GM18951 (cell line): Measurements from ENCODE around the gene HPCAL1.

ENCODE experiments used
- POLR2A ChIP-seq: IDR thresholded peaks from 4 replicates; pipeline ENCODE4 v1.6.1; 2011; ENCODE audit warnings: mild to moderate bottlenecking; ENCODE audit not compliant: insufficient read length, insufficient read depth; ENCODE audit errors: extremely low read depth
- in situ Hi-C: fragments of 300-500 bp; cut with MboI; formaldehyde crosslinking; loops from one replicate; pipeline ENCODE4 v1.12.0; 2022; ENCODE audit warnings: low sequenced_read_pairs, mixed read lengths, inconsistent platforms; ENCODE audit not compliant: unreplicated experiment

Gene HPCAL1

DNA sequence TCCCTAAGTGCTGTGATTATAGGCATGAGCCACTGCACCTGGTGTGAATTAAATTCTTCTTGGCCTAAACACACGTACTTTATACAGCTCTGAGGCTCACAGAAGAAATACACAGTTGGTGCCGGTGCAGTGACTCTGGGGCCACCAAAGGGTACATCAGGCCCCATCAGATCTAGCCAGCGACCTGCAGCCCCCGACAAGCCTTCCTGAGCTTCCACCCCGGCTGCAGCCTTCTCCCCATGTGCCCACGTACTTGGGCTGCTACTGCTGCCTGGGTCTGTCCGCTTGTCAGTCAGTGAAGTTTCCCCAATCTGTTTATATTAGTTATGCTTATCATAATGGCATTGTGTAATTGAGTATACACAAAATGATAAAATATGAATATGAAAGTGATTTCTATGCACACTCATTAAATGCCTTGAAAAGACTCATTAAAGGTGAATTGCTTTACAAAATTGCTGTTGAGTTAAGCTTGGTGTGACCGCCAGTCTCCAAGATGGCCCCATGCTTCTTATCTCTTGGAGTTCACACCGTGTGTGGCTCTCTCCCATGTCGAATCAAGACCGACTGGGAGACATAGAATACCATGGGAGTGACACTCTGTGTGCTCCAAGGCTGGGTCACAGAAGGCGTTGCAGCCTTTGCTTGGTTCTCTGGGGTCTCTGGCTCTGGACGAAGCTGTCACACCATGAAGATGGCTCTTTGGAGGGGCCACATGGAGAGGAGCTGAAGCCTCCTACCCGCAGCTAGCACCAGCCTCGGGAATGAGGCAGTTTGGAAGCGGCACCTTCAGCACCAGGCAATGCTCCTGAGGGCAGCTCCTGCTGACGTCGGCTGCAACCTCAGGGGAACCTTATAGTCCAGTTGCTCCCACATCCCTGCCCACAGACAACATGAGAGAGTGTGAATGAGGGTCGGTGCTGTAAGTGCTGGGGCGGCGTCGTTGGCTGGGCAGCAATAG lies 29.2 kb upstream of the HPCAL1 start:
- TF ChIP-seq POLR2A = no peak
- in situ Hi-C loops = loop anchor here (10.0 kb wide), 1 partner anchor 161 kb away; no protein-coding TSS in a partner anchor

- in situ Hi-C loops = loop anchor here (10.0 kb wide), 1 partner anchor 160 kb away; no protein-coding TSS in a partner anchor
- no peak for TF ChIP-seq POLR2A
Measured at GRCh38 chr2:10274376-10274775, 28.3 kb upstream of the HPCAL1 start.

DNA sequence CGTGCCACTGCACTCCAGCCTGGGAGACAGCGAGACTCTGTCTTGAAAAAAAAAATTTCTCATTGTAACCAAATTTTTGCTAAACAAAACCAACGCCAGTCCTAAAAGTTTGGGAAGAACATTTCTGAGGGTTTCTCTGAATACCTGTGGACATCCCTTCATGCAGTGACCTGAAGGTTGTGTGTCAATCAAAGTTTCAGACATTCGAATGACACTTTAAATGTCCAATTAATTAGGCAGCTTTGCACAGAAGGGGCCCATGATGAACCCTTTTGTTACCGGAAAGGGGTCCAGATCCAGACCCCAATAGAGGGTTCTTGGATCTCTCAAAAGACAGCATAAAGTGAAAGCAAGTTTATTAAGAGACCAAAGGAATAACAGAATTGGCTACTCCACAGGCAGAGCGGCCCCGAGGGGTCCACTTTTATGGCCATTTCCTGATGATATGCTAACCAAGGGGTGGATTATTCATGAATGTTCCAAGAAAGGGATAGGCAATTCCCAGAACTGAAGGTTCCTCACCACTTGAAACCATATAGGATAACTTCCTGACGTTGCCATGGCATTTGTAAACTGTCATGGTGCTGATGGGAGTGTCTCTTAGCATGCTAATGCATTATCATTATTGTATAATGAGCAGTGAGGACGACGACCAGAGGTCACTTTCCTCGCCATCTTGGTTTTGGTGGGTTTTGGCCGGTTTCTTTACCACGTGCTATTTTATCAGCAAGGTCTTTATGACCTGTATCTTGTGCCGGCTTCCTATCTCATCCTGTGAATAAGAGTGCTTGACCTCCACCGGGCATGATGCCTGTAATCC lies 27.5 kb upstream of the HPCAL1 start:
- in situ Hi-C loops = loop anchor here (10.0 kb wide), 1 partner anchor 160 kb away; no protein-coding TSS in a partner anchor
- no peak for TF ChIP-seq POLR2A

DNA sequence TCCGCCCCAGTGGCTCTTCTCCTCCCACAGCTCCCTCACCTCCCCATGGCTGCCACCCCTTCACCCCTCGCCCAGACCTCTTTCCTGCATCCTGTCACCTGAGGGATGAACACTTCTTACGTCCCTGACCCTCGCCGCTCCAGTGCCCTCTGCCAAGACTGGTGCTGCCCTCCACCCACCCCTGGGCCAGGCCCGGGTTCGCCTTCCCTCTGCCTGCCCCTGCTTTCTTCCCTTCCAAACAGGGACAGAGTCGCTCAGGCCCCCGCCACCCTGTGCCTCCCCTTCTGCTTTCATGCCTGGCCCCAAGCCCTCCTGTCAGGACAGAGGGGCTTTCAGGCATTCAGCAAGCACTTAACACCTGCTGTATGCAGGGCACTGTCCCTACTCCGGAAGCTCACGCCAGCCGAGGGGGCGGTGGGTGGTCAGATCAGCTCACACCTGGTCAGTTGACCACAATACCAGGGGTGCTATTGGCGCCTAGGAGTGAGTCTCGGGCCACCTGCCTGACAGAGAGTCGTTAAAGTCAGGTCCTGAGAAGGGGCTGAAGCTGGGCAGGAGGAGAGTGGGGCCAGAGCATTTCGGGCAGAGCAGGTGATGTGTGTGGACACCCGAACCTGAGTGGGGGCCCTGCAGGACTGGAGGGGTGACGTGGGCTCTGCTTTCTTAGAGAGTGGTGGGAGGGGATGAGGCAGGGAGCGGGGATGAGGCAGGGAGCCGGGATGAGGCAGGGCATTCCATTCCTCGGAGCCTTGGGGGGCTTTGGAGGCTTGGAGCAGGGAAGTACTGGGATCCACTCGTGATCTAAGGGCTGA lies 26.0 kb upstream of the HPCAL1 start:
- no peak for TF ChIP-seq POLR2A
- in situ Hi-C loops = loop anchor here (10.0 kb wide), 1 partner anchor 158 kb away; no protein-coding TSS in a partner anchor

- in situ Hi-C loops = loop anchor here (10.0 kb wide), 1 partner anchor 157 kb away; no protein-coding TSS in a partner anchor
- no peak for TF ChIP-seq POLR2A
Measured at GRCh38 chr2:10277293-10278028, 25.2 kb upstream of the HPCAL1 start.

- in situ Hi-C loops = loop anchor here (10.0 kb wide), 1 partner anchor 157 kb away; no protein-coding TSS in a partner anchor
- TF ChIP-seq POLR2A = no peak
Measured at GRCh38 chr2:10278029-10278762, 24.5 kb upstream of the HPCAL1 start.

DNA sequence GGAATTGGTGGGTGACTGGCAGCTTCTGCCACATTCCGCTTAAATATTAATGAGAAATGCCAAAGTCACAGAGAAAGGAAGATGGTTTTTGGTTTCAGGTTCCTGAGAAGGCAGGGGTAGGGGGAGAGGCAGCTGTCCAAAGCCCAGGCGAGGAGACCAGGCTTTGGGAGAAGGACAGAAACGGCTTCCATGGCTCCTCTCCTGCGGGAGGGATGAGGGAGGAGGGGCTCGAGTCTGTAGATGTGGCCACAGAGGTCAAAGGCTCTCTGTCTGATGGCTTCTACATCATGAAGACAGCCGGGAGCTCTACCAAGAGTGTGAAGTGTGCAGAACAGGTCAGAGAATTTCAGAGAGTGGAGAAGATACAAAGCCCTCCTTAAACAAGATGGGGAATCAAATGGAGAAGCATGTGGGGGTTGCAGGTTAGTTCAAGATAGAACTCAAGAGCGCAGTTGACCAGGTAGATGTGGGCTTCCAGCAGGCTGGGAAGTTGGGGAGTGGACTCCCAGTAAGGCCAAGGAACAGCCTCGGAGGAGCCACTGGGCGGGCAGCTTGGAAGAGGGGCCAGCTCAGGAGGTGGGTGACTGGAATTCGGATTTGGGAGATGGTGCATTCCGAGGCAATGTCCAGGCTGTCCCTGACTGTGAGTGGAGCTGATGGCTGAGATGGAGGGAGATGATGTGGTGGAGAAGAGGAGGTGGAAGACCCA lies 23.8 kb upstream of the HPCAL1 start:
- in situ Hi-C loops = loop anchor here (10.0 kb wide), 1 partner anchor 156 kb away; no protein-coding TSS in a partner anchor
- TF ChIP-seq POLR2A = no peak

DNA sequence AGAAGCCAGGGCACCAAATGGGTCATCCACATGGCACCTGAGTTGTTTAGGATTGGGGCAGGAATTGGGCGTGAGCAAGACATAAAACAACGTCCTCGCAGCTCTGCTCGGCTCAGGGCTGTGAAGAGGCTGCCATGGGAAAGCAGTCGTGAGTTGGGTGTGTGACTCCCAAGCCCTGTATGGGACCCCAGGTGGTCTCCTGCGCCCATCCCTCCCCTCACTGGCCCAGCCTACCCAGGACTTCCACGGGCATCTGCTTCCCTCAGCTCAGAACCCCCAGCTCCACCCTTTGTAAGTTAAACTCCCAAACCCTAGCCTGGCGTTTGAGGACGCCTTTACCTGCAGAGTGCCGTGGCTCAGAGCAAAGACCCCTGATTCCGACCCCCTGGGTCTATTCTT lies 23.2 kb upstream of the HPCAL1 start:
- in situ Hi-C loops = loop anchor here (10.0 kb wide), 1 partner anchor 155 kb away; no protein-coding TSS in a partner anchor
- no peak for TF ChIP-seq POLR2A

DNA sequence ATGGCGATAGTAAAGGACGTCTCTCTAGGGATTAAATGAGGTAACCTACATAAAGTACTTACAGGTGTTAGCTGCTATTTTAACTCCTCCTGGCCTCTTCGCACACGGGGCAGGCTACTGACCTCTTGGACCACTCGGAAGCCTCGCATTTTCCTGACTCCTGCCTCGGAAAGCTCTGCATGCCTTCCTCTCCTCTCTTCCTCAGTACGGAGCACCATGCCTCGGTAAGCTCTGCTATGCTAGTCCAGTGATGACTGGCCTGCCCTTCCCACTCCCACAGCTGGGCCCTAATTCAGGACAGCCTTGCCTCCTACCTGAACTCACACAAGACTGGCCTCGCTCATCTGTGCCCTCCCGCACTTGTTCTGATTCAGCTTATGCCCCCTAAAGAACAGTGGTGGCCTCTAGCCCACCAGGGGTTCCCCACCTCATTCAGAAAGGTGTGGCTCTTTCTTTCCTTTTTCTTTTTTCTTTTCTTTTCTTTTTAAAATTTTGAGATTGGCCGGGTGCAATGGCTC lies 22.7 kb upstream of the HPCAL1 start:
- TF ChIP-seq POLR2A = no peak
- in situ Hi-C loops = loop anchor here (10.0 kb wide), 1 partner anchor 155 kb away; no protein-coding TSS in a partner anchor

- in situ Hi-C loops = no loop called here
- no peak for TF ChIP-seq POLR2A
Measured at GRCh38 chr2:10281891-10282290, 20.8 kb upstream of the HPCAL1 start.
